CD14-positive monocyte (primary cell): ENCODE data around the gene OR2M7. TPM values are rescaled to one million over a fixed set of nuclear protein-coding genes. Genes with fewer than 3 reads are reported as not detected.

Experiments
- DNase-seq, 3 donors: peaks; one replicate each; pipeline ENCODE4 v3.0.0-alpha.2; 2011 to 2022
- H2AFZ ChIP-seq: 2 replicates; pipeline ENCODE4 v1.6.0; 2012; ENCODE audit warnings: mild to moderate bottlenecking, low read depth, low read length, inconsistent platforms; ENCODE audit not compliant: insufficient read depth, poor library complexity, severe bottlenecking
- H3K27ac ChIP-seq, 2 donors: 1 replicate in 1 of 2; 2 replicates in 1 of 2; pipeline ENCODE4 v1.5.1; 2012 to 2013; ENCODE audit warnings: low read length in 2 of 2, control low read depth in 1 of 2, inconsistent platforms in 1 of 2, low read depth in 1 of 2, mild to moderate bottlenecking in 1 of 2
- H3K27me3 ChIP-seq, 2 donors: one replicate each; pipeline versions ENCODE4 v1.6.0 to v1.6.1; 2011 to 2013; ENCODE audit warnings: low read length in 2 of 2; ENCODE audit not compliant: control insufficient read depth in 2 of 2, insufficient read depth in 2 of 2
- H3K36me3 ChIP-seq, 2 donors: replicated peaks in 1 of 2; 1 replicate in 1 of 2; 2 replicates in 1 of 2; pipeline versions ENCODE4 v1.5.1 to v1.6.1; 2012 to 2013; ENCODE audit warnings: low read length in 2 of 2, control low read depth in 1 of 2, inconsistent platforms in 1 of 2, mild to moderate bottlenecking in 1 of 2; ENCODE audit not compliant: insufficient read depth in 2 of 2, control insufficient read depth in 1 of 2
- H3K4me1 ChIP-seq, 2 donors: 1 replicate in 1 of 2; 2 replicates in 1 of 2; pipeline versions ENCODE4 v1.5.1 to v1.6.1; 2012 to 2013; ENCODE audit warnings: low read length in 2 of 2, control low read depth in 1 of 2, inconsistent platforms in 1 of 2, mild to moderate bottlenecking in 1 of 2, moderate library complexity in 1 of 2; ENCODE audit not compliant: insufficient read depth in 2 of 2, control insufficient read depth in 1 of 2
- H3K4me2 ChIP-seq: replicated peaks from 2 replicates; pipeline ENCODE3; 2012; ENCODE audit warnings: low read length, moderate library complexity, mild to moderate bottlenecking; ENCODE audit not compliant: poor library complexity, severe bottlenecking; ENCODE audit errors: extremely low read depth
- H3K4me3 ChIP-seq, 3 experiments: fragments of 200-600 bp in 1 of 3; sonication (generic) in 1 of 3; replicated peaks in 1 of 3; 1 replicate in 2 of 3; 2 replicates in 1 of 3; pipeline ENCODE4 v1.5.1; 2011 to 2013; ENCODE audit warnings: low read length in 3 of 3, mild to moderate bottlenecking in 3 of 3, control low read depth in 2 of 3, low read depth in 2 of 3, inconsistent platforms in 1 of 3, moderate library complexity in 1 of 3
- H3K79me2 ChIP-seq: 2 replicates; pipeline ENCODE4 v1.6.0; 2012; ENCODE audit warnings: mild to moderate bottlenecking, control low read depth, inconsistent platforms, low read length, moderate library complexity; ENCODE audit not compliant: insufficient read depth
- H3K9ac ChIP-seq: 2 replicates; pipeline ENCODE4 v1.6.0; 2017; ENCODE audit warnings: low read length, mild to moderate bottlenecking; ENCODE audit not compliant: insufficient read depth, poor library complexity, severe bottlenecking
- H3K9me3 ChIP-seq, 2 donors: replicated peaks in 1 of 2; 1 replicate in 1 of 2; 2 replicates in 1 of 2; pipeline versions ENCODE4 v1.5.1 to v1.6.1; 2012 to 2013; ENCODE audit warnings: low read length in 2 of 2, control low read depth in 1 of 2; ENCODE audit not compliant: control insufficient read depth in 1 of 2, insufficient read depth in 1 of 2
- H4K20me1 ChIP-seq: 2 replicates; pipeline ENCODE4 v1.6.0; 2012; ENCODE audit warnings: mild to moderate bottlenecking, low read length, control low read depth, moderate library complexity; ENCODE audit not compliant: insufficient read depth
- H3K27ac Mint-ChIP-seq, 7 donors: one replicate each; pipeline ENCODE4 v1.8.0; 2020; ENCODE audit warnings: mild to moderate bottlenecking in 7 of 7, mixed read lengths in 7 of 7, moderate library complexity in 6 of 7, inconsistent platforms in 2 of 7
- H3K27me3 Mint-ChIP-seq, 3 donors: one replicate each; pipeline ENCODE4 v1.8.0; 2021 to 2022; ENCODE audit warnings: low read depth in 3 of 3, mild to moderate bottlenecking in 3 of 3, mixed read lengths in 3 of 3, moderate library complexity in 3 of 3, inconsistent platforms in 1 of 3
- H3K36me3 Mint-ChIP-seq, 2 donors: one replicate each; pipeline ENCODE4 v1.8.0; 2020; ENCODE audit warnings: mixed read lengths in 2 of 2, inconsistent platforms in 1 of 2, mild to moderate bottlenecking in 1 of 2
- H3K4me1 Mint-ChIP-seq: one replicate; pipeline ENCODE4 v1.8.0; 2020; ENCODE audit warnings: mild to moderate bottlenecking, mixed read lengths
- H3K4me3 Mint-ChIP-seq, 2 donors: one replicate each; pipeline ENCODE4 v1.8.0; 2020; ENCODE audit warnings: mild to moderate bottlenecking in 2 of 2, mixed read lengths in 2 of 2, moderate library complexity in 1 of 2
- H3K9me3 Mint-ChIP-seq, 7 donors: one replicate each; pipeline ENCODE4 v1.8.0; 2020 to 2022; ENCODE audit warnings: mixed read lengths in 7 of 7, mild to moderate bottlenecking in 6 of 7, moderate library complexity in 6 of 7, inconsistent platforms in 2 of 7
- WGBS: methylation state at CpG from one replicate; pipeline ENCODE4 v1.1.5; 2013; ENCODE audit warnings: missing lambda C conversion rate; ENCODE audit not compliant: insufficient coverage; 5-methylcytosine and 5-hydroxymethylcytosine counted together
- intact Hi-C, 2 donors: fragments of 100-400 bp; cut with micrococcal nuclease; formaldehyde crosslinking; loops; one replicate each; pipeline versions ENCODE4 v1.15.0 to v1.15.1; 2023
- polyA plus RNA-seq, 3 donors: library from polyadenylated mRNA; depleted of rRNA in 1 of 3; unstranded in 2 of 3; stranded (reverse) in 1 of 3; fragments of 300-500 nt in 2 of 3; fragments of >200 nt in 1 of 3; fragmentation: Illumina TruSeq in 2 of 3; gene quantifications; 1 replicate in 2 of 3; 2 replicates in 1 of 3; pipeline ENCODE4 v1.2.3, GENCODE V29; 2012 to 2021
- TF ChIP-seq, protein P1 (sequence below): fragments of 200-600 bp; IDR thresholded peaks from one replicate; pipeline ENCODE4 v1.8.0; 2022; ENCODE audit warnings: antibody characterized with exemption, mild to moderate bottlenecking

OR2M7 gene
- polyA plus RNA-seq, 3 donors: not detected

DNA sequence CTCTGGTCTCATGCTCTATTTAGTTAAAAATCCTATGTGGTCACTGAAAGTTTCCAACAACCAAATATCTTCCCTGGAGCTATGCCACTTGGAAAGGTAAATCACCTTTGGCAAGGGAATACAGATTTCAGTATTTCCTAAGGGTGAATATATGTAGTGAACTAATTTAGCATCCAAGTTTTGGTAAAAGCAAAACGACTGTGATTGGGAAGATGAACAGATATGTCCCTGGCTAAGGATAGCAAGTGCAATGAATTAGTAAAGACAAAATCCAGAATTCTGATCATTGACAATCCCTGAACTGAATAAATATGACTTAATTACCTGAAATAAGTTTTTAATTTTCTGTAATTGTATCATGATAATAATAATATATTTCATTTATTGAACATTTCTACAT, 46.5 kb downstream of the OR2M7 start, which contains the start of gene OR2T33:
Gene OR2T33 (minus strand): TSS at position 101 of the 400 bp plus-strand sequence. CDS start 4,162 bp downstream, outside the sequence.
- Histone ChIP-seq H3K79me2 (no peaks in the 10 kb centered on the region), H3K36me3 (no peaks in the 10 kb centered on the region), H3K4me1 (no peaks in the 10 kb centered on the region), H4K20me1 (no peaks in the 10 kb centered on the region), H3K27me3 (no peaks in the 10 kb centered on the region), H3K9ac (no peak within 1 kb of the TSS), H3K9me3 (no peaks in the 10 kb centered on the region), H3K4me3 (no peak within 1 kb of the TSS), H2AFZ (no peak within 1 kb of the TSS), H3K4me2 (no peak within 1 kb of the TSS), H3K27ac (no peak within 1 kb of the TSS)
- no peak within 1 kb of the TSS for H3K27ac Mint-ChIP-seq
- TF ChIP-seq, protein P1, sequence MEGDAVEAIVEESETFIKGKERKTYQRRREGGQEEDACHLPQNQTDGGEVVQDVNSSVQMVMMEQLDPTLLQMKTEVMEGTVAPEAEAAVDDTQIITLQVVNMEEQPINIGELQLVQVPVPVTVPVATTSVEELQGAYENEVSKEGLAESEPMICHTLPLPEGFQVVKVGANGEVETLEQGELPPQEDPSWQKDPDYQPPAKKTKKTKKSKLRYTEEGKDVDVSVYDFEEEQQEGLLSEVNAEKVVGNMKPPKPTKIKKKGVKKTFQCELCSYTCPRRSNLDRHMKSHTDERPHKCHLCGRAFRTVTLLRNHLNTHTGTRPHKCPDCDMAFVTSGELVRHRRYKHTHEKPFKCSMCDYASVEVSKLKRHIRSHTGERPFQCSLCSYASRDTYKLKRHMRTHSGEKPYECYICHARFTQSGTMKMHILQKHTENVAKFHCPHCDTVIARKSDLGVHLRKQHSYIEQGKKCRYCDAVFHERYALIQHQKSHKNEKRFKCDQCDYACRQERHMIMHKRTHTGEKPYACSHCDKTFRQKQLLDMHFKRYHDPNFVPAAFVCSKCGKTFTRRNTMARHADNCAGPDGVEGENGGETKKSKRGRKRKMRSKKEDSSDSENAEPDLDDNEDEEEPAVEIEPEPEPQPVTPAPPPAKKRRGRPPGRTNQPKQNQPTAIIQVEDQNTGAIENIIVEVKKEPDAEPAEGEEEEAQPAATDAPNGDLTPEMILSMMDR: no peak
- H3K27me3 Mint-ChIP-seq: no peaks in the 10 kb centered on the region
- H3K4me1 Mint-ChIP-seq: peaks cover 3% of the 10 kb centered on the region
- H3K4me3 Mint-ChIP-seq: no peak within 1 kb of the TSS
- intact Hi-C loops: no loop called here
- peaks cover 0 to 5% (median 2%) of the 10 kb centered on the region in 7 donors for H3K9me3 Mint-ChIP-seq
- DNase-seq: no peak
- H3K36me3 Mint-ChIP-seq: no peaks in the 10 kb centered on the region
- no CpG with 5 or more reads among the region's 1 CpG for WGBS

Other genes starting within 250 kb of the OR2M7 start
- gene OR2L13, start 229.4 kb downstream of the OR2M7 start, polyA plus RNA-seq: not detected
- gene OR2M5, start 179.4 kb downstream of the OR2M7 start, polyA plus RNA-seq: not detected
- gene OR2M2, start 149.7 kb downstream of the OR2M7 start, polyA plus RNA-seq: not detected
- gene OR2M3, start 127.3 kb downstream of the OR2M7 start, polyA plus RNA-seq: not detected
- gene OR2M4, start 93.2 kb downstream of the OR2M7 start, polyA plus RNA-seq: not detected
- gene OR2T33, start 46.6 kb downstream of the OR2M7 start, polyA plus RNA-seq: not detected
- not detected for gene OR2T12, start 21.1 kb downstream of the OR2M7 start, polyA plus RNA-seq
- gene OR14C36, start 24.2 kb upstream of the OR2M7 start, polyA plus RNA-seq: not detected
- not detected for gene OR2T4, start 37.1 kb upstream of the OR2M7 start, polyA plus RNA-seq
- gene OR2T6, start 51.2 kb upstream of the OR2M7 start, polyA plus RNA-seq: not detected
- gene OR2T1, start 78.5 kb upstream of the OR2M7 start, polyA plus RNA-seq: not detected
- not detected for gene OR2T2, start 121.1 kb upstream of the OR2M7 start, polyA plus RNA-seq
- under 1 TPM in 1 of 3 donors, not detected in 2; 0.08 TPM for gene OR2T3, start 148.8 kb upstream of the OR2M7 start, polyA plus RNA-seq
- not detected for gene OR2T5, start 164.0 kb upstream of the OR2M7 start, polyA plus RNA-seq
- not detected for gene OR2G6, start 183.5 kb upstream of the OR2M7 start, polyA plus RNA-seq
- not detected for gene OR2T29, start 238.2 kb upstream of the OR2M7 start, polyA plus RNA-seq